DOHH2 (cell line): ENCODE data around the gene CCDC87.

Experiments
- H3F3A ChIP-seq: fragments of 200-600 bp; sonication (generic), shearing (Covaris generic); 2 replicates; pipeline ENCODE4 v1.6.0; 2016; ENCODE audit warnings: antibody characterized with exemption, mild to moderate bottlenecking; ENCODE audit not compliant: control insufficient read depth, insufficient read depth
- H3K27ac ChIP-seq: fragments of 200-600 bp; sonication (generic); 2 replicates; pipeline ENCODE4 v1.5.1; 2014; ENCODE audit warnings: low read depth, mild to moderate bottlenecking, low read length, moderate library complexity
- H3K27me3 ChIP-seq: fragments of 200-600 bp; sonication (generic); 2 replicates; pipeline ENCODE4 v1.6.1; 2014; ENCODE audit warnings: mild to moderate bottlenecking, low read length, mixed read lengths; ENCODE audit not compliant: control insufficient read depth
- H3K36me3 ChIP-seq: fragments of 200-600 bp; sonication (generic); 2 replicates; pipeline ENCODE4 v1.6.1; 2014; ENCODE audit warnings: mild to moderate bottlenecking, low read length, moderate library complexity, mixed read lengths; ENCODE audit not compliant: control insufficient read depth
- H3K4me1 ChIP-seq: fragments of 200-600 bp; sonication (generic); 2 replicates; pipeline ENCODE4 v1.6.1; 2014; ENCODE audit warnings: mild to moderate bottlenecking, low read length, mixed read lengths; ENCODE audit not compliant: control insufficient read depth
- H3K4me2 ChIP-seq: fragments of 200-600 bp; sonication (generic); 2 replicates; pipeline ENCODE4 v1.6.0; 2014; ENCODE audit warnings: mild to moderate bottlenecking, low read length, moderate library complexity
- H3K4me3 ChIP-seq: fragments of 200-600 bp; sonication (generic); 2 replicates; pipeline ENCODE4 v1.5.1; 2014; ENCODE audit warnings: mild to moderate bottlenecking, low read length, mixed read lengths
- H3K79me2 ChIP-seq: fragments of 200-600 bp; sonication (generic); 2 replicates; pipeline ENCODE4 v1.6.1; 2014; ENCODE audit warnings: mild to moderate bottlenecking, low read length, mixed read lengths; ENCODE audit not compliant: control insufficient read depth
- H3K9me2 ChIP-seq: fragments of 200-600 bp; sonication (generic); replicated peaks from 2 replicates; pipeline ENCODE4 v1.6.1; 2014; ENCODE audit warnings: mild to moderate bottlenecking, low read length, mixed read lengths; ENCODE audit not compliant: control insufficient read depth
- H3K9me3 ChIP-seq: fragments of 200-600 bp; sonication (generic); 2 replicates; pipeline ENCODE4 v1.6.1; 2014; ENCODE audit warnings: antibody characterized with exemption, low read length, mixed read lengths; ENCODE audit not compliant: control insufficient read depth, insufficient read depth
- H4K20me1 ChIP-seq: fragments of 200-600 bp; sonication (generic); 2 replicates; pipeline ENCODE4 v1.6.0; 2014; ENCODE audit warnings: low read depth, mild to moderate bottlenecking, antibody characterized with exemption, low read length, moderate library complexity; ENCODE audit not compliant: control insufficient read depth, insufficient read depth
- EZH2phosphoT487 ChIP-seq: fragments of 200-600 bp; sonication (generic); IDR thresholded peaks from 2 replicates; pipeline ENCODE4 v1.6.1; 2017; ENCODE audit warnings: borderline replicate concordance, mild to moderate bottlenecking, antibody characterized with exemption, low read length, moderate library complexity, mixed read lengths
- TF ChIP-seq, protein P1 (sequence below): fragments of 200-600 bp; sonication (generic); IDR thresholded peaks from one replicate; pipeline ENCODE4 v1.5.1; 2014; ENCODE audit warnings: antibody characterized with exemption, mild to moderate bottlenecking, low read depth, low read length; ENCODE audit not compliant: poor library complexity, severe bottlenecking

The CCDC87 gene

GRCh38 chr11:66568124-66568916 lies 24.5 kb downstream of the CCDC87 start, which contains the start of gene CTSF:
TSS of gene CTSF (minus strand) at chr11:66568606. CDS start at chr11:66568486, 120 bp downstream.
- no peaks in the 10 kb centered on the region for H3K9me3 ChIP-seq
- peaks cover 34% of the 10 kb centered on the region for H3K27me3 ChIP-seq
- no peaks in the 10 kb centered on the region for H3F3A ChIP-seq
- no peaks in the 10 kb centered on the region for H4K20me1 ChIP-seq
- peak within 1 kb of the TSS; percentile 69 for H3K4me3 ChIP-seq
- H3K9me2 ChIP-seq = no peaks in the 10 kb centered on the region
- no peak for TF ChIP-seq EZH2phosphoT487
- no peaks in the 10 kb centered on the region for H3K79me2 ChIP-seq
- H3K36me3 ChIP-seq = no peaks in the 10 kb centered on the region
- H3K4me1 ChIP-seq = peaks cover 11% of the 10 kb centered on the region
- no peak within 1 kb of the TSS for H3K27ac ChIP-seq
- peak within 1 kb of the TSS; percentile 76 for H3K4me2 ChIP-seq

DNA sequence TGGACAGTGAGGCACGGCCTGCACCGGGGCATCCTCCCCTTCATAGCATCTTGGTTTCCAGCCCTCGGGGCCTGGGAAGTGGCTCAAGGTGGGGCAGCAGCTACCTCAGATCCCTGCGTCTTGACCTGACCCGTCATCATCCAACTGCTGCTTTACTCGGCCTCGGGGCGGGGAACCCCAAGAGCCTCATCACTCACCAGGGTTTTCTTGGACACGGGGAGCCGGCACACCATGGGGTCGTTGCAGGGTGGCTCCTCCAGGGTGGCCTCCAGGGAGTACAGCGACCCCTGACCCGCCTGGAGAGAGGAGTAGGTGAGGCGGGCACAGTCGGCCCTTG lies 25.1 kb downstream of the CCDC87 start:
- TF ChIP-seq, protein P1, sequence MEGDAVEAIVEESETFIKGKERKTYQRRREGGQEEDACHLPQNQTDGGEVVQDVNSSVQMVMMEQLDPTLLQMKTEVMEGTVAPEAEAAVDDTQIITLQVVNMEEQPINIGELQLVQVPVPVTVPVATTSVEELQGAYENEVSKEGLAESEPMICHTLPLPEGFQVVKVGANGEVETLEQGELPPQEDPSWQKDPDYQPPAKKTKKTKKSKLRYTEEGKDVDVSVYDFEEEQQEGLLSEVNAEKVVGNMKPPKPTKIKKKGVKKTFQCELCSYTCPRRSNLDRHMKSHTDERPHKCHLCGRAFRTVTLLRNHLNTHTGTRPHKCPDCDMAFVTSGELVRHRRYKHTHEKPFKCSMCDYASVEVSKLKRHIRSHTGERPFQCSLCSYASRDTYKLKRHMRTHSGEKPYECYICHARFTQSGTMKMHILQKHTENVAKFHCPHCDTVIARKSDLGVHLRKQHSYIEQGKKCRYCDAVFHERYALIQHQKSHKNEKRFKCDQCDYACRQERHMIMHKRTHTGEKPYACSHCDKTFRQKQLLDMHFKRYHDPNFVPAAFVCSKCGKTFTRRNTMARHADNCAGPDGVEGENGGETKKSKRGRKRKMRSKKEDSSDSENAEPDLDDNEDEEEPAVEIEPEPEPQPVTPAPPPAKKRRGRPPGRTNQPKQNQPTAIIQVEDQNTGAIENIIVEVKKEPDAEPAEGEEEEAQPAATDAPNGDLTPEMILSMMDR = no peak
- no peak for TF ChIP-seq EZH2phosphoT487
- Histone ChIP-seq H3K27me3 (peaks cover 34% of the 10 kb centered on the region), H3K4me3 (peak overlapping the region; percentile 69), H3K36me3 (no peaks in the 10 kb centered on the region), H4K20me1 (no peaks in the 10 kb centered on the region), H3K4me2 (peak overlapping the region; percentile 76), H3K79me2 (no peaks in the 10 kb centered on the region), H3K27ac (no peak overlapping the region), H3F3A (no peaks in the 10 kb centered on the region), H3K9me2 (no peaks in the 10 kb centered on the region), H3K4me1 (peaks cover 11% of the 10 kb centered on the region), H3K9me3 (no peaks in the 10 kb centered on the region)

DNA sequence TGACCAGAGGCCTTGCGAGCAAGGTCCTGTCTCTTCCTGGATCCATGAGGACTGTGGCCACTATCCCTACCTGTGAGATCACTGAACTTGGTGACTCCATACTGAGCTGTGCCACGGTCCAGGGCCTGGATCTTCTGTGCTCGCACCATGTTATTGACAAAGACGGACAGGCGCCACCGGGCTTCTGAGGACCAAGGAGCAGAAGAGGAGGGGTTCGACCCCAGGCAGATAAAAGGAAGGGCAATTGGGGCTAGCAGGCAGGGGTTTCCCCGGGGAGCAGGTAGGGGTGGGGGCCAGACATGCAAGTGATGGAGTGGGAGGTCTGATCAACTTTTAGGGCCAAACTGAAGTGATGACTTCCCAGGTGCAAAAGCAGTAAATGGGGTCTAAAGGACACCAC lies 26.6 kb downstream of the CCDC87 start:
- TF ChIP-seq EZH2phosphoT487 = no peak
- TF ChIP-seq, protein P1 = no peak
- Histone ChIP-seq H3F3A (no peaks in the 10 kb centered on the region), H3K4me2 (no peak overlapping the region), H3K27ac (no peak overlapping the region), H3K27me3 (peaks cover 34% of the 10 kb centered on the region), H3K79me2 (no peaks in the 10 kb centered on the region), H3K4me3 (no peak overlapping the region), H3K9me3 (no peaks in the 10 kb centered on the region), H3K9me2 (no peaks in the 10 kb centered on the region), H3K36me3 (no peaks in the 10 kb centered on the region), H3K4me1 (peaks cover 11% of the 10 kb centered on the region), H4K20me1 (no peaks in the 10 kb centered on the region)

DNA sequence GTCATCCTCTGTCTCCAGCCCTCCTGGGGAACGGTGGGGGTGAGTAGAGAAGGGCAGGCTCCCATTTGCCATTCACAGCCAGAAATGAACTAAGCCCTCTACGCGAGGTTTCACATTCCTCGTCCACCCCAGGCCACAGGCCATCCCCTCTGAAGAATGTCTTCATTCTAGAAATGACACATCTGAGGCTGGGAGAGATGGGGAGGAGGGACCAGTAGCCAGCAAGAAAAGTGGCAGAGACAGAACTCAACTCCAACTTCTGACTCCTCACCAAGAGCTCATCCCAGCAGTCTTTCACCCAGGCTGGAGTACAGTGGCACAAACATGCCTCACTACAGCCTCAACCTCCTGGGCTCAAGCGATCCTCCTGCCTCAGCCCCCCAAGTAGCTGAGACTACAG lies 27.9 kb downstream of the CCDC87 start:
- Histone ChIP-seq H3K27me3 (peaks cover 28% of the 10 kb centered on the region), H3K36me3 (no peaks in the 10 kb centered on the region), H3K27ac (no peak overlapping the region), H3K9me2 (no peaks in the 10 kb centered on the region), H4K20me1 (no peaks in the 10 kb centered on the region), H3K4me2 (no peak overlapping the region), H3K9me3 (no peaks in the 10 kb centered on the region), H3K4me3 (no peak overlapping the region), H3K79me2 (no peaks in the 10 kb centered on the region), H3F3A (no peaks in the 10 kb centered on the region), H3K4me1 (peaks cover 11% of the 10 kb centered on the region)
- TF ChIP-seq, protein P1 = no peak
- no peak for TF ChIP-seq EZH2phosphoT487
